GM21576 (cell line): ENCODE data around the gene MGAT5B.
"Not testable (repeated sequence)": the region's sequence is repeated elsewhere in the genome, so short reads cannot be mapped to it uniquely, and the experiment has no call there.

ENCODE experiments used
- ATAC-seq: cut with Tn5 transposase; IDR thresholded peaks from one replicate; pipeline ENCODE4 v1.9.1; 2021; ENCODE audit warnings: mild to moderate bottlenecking, moderate library complexity; ENCODE audit not compliant: unreplicated experiment

Gene MGAT5B

DNA sequence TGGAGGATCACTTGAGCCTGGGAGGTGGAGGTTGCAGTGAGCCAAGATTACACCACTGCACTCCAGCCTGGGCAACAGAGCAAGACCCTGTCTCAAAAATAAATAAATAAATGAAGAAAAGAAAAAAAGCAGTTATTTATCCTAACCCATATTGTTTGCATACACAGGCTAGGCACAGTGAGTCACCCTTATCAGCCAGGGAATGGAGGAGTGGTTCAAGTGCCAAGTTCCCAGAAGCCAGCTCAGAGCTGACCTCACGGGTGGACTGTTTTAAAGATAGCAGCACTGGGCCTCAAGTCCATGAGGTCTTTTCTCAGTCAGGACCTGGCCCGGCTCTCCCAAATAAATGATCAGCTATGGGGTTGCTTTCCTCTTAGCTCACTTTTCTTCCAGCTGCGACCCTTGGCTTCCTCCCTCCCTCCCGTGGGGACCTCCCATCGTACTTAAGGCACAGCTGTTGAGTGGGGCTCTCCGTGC is 22.6 kb upstream of the MGAT5B start:
- ATAC-seq, result no peak

DNA sequence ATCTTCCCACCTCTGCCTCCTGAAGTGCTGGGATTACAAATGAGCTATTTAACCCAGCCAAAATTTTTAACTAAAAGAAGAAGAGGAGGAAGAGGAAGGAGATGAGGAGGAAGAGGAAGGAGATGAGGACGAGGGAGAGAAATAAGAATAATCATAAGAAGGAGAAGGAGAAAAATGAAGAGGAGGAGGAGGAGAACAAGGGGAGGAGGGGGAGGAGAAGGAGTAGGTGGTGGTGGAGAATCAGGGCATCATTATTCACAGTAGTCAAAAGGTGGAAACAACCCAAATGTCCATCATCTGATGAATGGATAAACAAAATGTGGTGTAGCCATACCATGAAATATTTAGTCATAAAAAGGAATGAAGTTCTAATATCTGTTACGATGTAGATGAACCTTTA is 21.2 kb upstream of the MGAT5B start:
- no peak for ATAC-seq

DNA sequence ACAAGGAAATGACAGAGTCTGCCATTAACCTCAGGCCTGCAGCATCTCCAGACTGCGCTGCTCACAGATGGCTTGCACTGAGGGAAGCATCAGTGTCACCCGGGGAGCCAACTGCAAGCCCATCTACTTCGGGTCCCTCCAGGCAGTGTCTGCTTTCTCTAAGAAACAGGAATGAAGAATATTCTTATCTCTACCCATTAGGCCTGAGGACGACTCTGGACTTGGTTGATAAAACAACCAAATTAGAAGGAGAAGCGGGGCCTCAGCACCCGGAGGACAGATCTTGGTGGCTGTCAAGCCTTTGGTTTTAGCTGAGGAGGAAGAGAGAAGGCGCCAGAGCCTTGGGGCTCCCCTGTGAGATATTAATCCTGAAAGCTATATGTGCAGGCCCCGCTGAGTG is 19.5 kb upstream of the MGAT5B start:
- ATAC-seq, result no peak

DNA sequence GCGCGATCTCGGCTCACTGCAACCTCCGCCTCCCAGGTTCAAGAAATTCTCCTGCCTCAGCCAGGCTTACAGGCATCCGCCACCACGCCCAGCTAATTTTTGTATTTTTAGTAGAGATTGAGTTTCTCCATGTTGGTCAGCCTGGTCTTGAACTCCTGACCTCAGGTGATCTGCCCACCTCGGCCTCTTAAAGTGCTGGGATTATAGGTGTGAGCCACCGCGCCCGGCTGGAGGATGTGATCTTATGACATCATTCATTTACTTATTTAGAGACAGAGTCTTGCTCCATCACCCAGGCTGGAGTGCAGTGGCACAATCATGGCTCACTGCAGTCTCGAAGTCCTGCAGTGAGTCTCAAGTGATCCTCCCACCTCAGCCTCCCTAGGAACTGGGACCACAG is 19.0 kb upstream of the MGAT5B start:
- not testable (repeated sequence) for ATAC-seq

DNA sequence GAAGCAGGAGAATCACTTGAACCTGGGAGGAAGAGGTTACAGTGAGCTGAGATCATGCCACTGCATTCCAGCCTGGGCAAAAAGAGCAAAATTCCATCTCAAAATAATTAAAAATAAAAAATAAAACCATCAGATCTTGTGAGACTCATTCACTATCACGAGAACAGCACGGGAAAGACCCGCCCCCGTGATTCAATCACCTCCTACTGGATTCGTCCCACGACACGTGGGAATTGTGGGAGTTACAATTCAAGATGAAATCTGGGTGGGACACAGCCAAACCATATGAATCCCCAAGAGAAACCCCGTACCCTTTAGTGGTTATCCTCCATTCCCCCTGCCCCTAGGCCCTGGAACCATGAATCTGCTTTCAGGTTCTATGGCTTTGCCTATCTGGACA is 15.4 kb upstream of the MGAT5B start:
- no peak for ATAC-seq

DNA sequence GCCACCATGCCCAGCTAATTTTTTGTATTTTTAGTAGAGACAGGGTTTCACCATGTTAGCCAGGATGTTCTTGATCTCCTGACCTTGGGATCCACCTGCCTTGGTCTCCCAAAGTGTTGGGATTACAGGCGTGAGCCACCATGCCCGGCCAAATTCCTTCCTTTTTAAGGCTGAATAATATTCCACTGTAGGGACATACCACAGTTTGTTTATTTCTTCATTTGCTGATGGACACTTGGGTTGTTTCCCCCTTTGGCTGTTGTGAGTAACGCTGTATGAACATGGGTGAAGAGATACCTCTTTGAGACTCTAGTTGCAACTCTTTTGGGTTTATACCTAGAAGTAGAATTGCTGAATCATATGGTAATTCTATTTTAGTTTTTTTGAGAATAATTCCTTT is 13.1 kb upstream of the MGAT5B start:
- ATAC-seq, result no peak

DNA sequence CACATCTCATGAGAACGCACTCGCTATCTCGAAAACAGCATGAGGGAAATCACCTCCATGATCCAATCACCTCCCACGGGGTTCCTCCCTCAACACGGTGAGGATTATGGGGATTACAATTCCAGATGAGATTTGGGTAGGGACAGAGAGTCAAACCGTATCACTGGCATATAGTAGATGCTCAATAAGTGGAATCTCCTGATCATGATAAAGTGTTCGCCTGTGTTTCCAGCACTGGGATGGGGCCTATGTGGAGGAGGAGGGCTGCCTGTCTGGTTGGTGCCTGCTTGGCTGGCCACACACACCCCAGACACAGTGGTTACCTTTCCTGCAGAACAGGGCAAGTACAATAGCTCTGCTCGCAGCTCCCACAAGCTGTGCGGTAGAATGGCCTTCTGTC is 6.1 kb upstream of the MGAT5B start:
- no peak for ATAC-seq

DNA sequence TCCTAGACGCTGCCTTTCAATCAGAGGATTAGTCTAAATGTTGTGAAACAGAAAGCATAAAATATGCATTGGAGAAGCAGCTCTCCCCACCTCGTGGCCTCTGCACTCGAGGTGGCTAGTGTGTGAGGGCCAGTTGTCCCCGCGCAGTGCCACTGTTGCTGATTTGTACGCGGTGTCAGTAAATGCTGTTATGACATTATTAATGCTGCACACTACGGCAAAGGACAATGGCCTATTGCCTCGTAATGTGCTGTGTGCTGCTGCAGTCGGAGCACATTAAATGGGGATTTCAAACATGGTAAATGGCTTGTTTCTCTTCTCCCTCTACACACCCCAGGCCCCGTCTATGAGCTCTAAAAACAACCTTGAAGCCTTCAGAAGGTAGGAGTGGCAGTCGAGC is 5.7 kb upstream of the MGAT5B start:
- ATAC-seq, result no peak

DNA sequence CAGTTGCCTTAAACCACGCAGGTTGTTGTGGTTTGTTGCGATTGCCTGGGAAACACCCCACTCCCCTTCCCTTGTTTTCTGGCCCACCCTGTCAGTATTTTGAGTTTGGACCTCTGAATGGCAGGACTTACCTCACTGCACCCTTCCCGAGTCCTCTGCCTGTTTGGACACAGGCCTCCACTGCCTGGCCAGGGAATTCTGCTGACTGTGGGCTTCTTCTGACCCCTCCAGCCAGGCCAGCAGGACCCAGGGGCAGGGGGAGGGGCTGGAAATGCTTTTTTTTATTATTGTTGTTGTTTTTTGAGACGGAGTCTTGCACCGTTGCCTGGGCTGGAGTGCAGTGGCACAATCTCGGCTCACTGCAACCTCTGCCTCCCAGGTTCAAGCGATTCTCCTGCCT is 4.2 kb upstream of the MGAT5B start:
- no peak for ATAC-seq

DNA sequence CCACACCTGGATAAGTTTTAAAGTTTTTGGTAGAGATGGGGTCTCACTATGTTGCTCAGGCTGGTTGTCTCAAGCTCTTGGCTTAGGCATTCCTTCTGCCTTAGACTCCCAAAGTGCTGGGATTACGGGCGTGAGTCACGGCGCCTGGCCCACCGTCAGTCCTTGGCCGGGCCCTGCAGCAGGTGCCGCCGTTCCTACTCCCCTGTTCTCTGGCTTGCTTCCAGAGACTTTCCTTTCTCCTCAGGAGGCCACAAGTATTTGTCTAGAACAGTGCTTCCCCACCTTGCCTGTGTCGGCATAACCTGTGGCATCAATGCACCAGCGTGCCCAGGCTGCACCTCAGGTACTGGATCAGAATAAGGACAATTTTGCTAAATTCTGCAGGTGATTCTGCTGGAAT is 3.0 kb upstream of the MGAT5B start:
- no peak for ATAC-seq

DNA sequence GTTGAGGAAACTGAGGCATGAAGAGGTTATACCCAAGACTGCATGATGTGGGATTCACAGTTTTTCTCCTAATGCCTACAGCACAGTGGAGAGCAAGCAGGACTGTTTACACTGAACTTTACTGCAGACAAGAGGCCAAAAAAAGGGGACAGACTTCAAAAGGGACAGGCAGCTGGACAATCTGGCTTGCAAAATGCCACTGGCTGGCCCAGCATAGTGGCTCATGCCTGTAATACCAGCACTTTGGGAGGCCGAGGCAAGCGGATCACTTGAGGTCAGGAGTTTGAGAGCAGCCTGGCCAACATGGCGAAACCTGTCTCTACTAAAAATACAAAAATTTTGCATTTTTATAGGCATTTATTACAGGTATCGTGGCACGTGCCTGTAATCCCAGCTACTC is 2.0 kb upstream of the MGAT5B start:
- no peak for ATAC-seq

DNA sequence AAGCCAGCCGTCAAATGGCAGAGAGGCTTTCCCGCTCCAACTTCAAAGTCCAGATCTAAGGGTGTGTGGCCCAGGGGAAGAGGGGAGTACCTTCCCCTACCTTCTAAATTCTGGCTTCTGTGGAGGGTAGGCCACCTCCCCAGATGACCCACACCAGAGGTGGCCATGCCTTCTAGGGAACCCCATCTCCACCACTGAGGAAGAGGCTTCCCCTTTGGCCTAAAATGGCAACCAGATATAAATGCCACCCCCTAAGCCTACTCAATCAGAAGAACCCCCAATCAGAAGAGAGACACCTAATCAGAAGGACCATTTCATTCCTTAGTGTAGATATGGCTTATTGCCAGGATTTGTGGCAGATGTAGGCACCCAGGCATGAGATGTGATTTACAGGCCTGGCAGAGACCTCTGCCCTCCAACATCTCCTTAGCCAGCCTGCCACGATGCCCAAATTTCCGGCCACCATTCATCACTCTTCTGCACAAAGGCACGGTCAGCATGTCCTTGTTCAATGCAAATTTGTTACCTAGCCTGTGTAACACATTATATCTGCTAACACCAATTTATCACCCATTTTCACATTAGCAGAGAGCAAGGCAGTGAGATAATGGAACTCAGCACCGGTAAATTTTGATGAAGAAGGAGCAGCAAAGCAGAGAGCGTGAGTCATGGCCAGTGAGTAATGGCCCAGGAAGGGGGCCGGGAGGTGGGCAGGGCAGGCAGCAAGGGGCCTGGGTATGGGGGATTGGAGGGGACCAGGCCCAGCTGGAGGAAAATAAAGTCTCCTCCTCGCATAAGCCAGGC is 1.2 kb upstream of the MGAT5B start:
- ATAC-seq, result no peak

DNA sequence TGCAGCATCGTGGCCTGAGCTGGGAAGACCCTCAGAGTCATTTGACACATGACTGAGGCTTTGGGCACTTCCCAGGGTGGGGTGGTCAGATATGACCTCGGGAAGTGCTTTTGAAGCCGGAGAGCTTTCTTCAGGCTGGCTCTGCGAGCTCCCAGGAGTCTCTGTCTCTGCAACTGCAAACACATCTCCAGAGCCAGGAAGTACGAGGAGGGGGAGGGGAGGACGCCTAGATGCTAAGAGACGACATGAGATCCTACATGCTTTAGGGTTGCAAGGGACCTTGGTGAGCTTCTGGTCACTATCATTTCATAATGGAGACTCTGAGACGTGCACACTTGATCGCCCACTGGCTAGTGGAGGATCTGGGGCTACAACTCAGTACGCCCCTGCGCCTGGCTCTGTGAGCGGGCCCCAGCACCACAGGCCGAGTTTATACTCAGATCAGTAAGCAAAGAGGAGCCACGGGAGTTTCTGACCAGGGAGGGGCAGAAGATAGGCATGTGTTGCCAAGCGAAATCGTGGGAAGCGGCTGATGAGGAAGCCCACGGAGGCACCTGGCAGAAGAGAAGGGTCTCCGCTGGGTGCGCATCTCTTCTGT is 527 bp upstream of the MGAT5B start:
- ATAC-seq, result no peak

DNA sequence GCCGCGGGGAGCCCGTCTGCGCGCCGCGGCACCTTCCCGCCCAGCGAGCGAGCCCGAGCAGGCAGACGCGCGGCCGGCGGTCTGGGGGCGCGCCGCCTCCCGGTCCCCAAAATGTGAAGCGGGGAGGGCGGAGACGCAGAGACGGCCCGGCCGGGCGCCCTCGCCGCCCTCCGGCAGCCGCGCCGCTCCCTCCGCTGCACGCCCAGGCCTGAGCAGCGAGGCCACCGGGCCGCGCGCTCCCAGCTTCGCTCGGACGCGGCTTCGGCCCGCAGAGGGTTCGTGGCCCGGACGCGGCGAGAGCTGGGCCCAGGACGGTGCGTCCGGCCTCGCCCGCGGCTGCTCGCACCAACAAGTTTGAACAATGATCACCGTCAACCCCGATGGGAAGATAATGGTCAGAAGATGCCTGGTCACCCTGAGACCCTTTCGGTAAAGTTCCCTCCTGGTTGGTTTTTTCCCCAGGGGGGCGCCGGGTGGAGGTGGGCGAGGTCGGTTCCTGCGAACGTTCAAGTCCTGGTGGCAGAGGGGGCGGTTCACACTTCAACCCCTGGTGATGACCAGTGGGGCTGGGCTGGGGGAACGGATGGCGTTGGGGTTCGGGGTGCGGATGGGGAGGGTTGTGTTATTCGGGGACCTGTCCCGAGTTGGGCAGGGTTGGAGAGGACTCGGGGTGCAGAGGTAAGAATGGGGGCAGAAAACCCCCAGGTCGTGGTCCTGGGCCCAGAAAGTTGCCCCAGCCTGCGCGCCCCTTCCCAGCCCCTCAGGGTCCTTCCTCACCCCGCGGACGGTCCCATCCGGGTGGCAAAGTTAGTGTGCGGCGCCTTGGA is 678 bp downstream of the MGAT5B start:
- no peak for ATAC-seq

DNA sequence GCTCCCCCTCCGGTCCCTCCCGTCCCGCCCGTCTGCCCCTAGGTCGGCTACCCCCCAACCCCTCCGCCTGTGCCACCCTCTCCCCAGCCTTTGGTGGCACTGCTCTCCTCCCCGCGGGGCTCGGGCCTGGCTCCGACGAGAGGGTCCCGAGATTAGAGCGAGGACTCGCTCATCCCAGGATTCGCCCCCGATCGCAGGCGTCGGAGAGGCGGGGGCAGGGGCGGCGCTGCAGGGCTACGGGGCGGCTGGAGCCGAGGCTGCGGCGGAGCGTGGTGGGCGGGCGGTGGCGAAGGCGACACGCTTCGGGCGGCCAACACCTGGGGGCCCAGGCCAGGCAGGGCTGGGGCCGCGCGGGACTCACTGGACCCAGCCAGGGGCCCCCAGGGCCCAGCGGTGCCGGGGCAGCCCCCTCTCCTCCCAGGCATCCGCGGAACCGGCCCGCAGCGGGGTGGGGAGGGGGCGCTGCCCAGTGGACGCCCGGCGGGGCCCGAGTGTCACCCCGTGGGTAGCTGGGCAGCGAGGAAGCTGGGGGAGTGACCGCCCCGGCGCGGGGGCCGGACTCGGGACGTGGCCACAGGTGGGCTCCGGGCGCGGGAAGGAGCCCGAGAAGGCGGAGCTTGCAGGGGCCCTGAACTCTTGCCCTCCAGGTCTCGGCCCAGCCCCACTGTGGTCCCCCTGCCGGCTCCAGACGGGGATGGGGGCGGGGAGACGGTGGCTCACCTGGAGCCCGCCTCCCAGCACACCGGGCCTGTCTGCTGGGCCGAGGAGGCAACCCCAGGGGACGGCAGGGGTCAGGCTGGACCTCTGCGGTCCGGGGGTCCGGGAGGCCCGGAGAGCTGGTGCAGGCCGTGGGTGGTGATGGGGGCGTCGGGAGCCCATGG is 1.5 kb downstream of the MGAT5B start:
- no peak for ATAC-seq

DNA sequence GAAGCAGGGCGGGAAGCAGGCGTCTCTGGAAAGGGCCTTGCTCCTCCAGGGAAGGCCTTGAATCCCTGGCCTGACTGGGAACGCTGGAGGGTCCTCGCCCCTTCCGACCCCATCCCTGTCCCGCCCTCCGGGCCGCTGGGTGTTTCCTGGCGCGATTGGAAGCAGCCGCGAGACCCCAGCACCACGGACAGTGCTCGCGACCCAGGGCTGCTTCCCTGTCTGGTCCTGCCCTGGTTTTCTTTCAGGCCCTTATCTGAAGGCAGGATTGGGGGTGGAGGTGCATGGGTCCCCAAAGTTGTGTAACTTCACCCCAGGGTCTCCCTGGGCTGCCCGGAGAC is 2.1 kb downstream of the MGAT5B start:
- ATAC-seq, result no peak

DNA sequence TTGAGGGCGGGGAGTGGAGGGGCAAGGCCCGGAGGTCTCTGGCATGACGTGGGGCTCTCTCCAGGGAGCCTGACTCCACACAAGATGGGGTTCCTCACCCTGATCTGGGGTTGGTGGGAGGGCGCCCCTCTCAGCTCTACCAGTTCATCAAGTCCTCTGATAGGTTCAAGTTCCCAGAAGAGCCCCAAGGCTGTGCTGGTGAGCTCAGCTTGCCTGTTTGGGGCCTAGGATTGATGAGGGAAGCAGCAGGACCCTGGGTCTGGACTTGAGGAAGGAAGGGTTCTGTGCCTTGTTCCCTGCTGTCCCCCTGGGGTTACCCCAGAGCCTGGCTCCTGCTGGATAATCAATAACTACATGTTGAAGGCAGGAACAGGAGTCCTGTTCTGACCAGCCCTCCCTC is 3.5 kb downstream of the MGAT5B start:
- no peak for ATAC-seq

DNA sequence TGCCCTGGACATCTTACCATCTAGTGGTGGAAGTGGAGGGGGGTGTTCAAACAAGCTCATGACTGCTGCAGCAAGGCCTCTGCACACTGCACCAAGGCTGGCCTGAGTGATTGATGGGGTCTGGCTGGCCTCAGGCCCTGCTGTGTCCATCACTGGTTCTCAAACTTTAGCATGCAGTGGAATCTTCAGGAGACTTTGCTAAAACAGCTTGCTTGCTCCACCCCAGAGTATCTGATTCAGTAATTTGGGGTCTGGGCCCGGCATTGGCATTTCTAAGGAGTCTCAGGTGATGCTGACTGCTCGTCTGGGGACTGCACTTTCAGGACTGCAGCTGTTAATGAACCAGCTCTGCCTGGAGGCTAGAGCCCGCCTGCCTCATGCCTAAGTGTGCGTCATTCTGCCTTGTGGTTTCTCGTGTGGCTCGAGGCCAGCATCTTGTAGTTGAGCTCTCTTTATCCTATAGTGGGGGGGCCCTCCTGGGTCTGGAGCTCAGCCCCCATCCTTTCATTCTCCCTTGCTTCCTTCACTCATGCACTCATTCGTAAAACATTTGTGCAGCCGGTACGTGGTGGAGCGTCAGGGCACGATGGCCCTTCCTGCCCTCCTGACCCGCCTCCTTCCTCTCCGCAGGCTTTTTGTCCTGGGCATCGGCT is 4.1 kb downstream of the MGAT5B start:
- ATAC-seq, result no peak

DNA sequence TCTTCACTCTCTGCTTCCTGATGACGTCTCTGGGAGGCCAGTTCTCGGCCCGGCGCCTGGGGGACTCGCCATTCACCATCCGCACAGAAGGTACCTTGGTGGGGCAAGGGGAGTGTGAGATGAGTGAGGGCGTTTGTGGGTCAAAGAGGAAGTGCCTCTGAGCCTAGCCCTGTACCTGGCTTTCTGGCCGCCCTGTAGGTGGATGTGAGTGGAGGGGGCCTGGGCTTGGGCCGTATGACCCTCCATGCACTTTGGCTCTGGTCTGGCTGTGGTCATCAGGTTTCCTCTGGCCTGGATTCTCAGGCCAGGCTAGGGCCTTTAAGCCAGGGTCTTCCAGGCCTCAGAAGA is 4.6 kb downstream of the MGAT5B start:
- ATAC-seq, result no peak

DNA sequence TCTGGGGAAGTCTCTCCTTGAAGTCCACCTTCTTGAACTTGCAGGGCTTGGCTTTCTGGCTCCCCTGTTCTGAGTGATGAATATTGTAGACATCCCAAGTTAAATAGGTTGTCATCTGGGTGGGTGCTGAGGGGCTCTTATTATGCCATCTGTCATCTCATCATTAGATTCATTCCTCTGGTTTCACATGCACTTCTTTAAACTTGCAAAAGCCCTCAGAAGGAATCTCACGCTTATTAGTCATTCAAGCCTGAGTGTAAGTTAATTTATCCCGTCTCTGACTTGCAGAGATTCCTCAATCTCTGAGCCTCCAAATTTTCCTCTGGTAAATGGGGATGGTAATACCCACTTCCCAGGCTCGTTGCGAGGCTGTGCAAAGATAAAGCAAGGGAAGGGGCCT is 5.7 kb downstream of the MGAT5B start:
- ATAC-seq, result no peak

DNA sequence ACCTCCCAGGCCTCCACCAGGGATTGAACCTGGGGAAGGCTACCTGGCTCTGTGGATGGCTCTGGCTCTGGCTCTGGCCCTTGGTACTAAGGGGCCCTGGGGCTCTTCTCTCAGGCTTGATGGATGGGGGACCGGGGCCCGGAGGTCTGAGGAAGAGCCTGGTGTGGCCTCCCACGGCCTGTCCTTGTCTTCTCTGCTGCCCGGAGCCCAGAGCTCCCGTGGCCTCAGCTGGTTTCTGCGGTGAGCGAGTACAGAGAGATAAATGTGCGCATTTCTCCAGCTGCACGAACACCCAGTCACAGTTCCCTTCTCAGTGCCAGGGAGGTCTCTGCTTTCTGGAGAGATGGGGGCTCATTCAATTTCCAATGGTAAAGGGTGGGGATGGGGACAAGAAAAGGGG is 9.2 kb downstream of the MGAT5B start:
- no peak for ATAC-seq
